ENCODE results near the gene ETV5.

GRCh38 chr3:186121968-186122367 lies 13.1 kb upstream of the ETV5 start:
- TF ChIP-seq CTCF (IDR thresholded peaks at IDR 0.05; ENCODE audit: poor library complexity, severe bottlenecking) (no peak), EP300 (conservative IDR thresholded peaks at IDR 0.05; ENCODE audit: poor library complexity, severe bottlenecking) (no peak), POLR2AphosphoS5 (IDR thresholded peaks at IDR 0.05) (no peak), MXI1 (conservative IDR thresholded peaks at IDR 0.05; ENCODE audit: poor library complexity, severe bottlenecking) (no peak), EZH2 (IDR thresholded peaks at IDR 0.05; ENCODE audit: borderline replicate concordance, insufficient read depth, low read length, poor library complexity, severe bottlenecking) (no peak), SMC3 (conservative IDR thresholded peaks at IDR 0.05; ENCODE audit: poor library complexity) (no peak), RAD21 (conservative IDR thresholded peaks at IDR 0.05) (no peak), REST (IDR thresholded peaks at IDR 0.05; ENCODE audit: borderline replicate concordance) (no peak)
